Measurements from ENCODE around the gene RAB40B.

RAB40B gene

GRCh38 chr17:82670661-82671450 is 27.6 kb downstream of the RAB40B start:
- DNase-seq (ENCODE audit: extremely low read depth in 1 of 2, low read depth in 1 of 2) = no peak

DNA sequence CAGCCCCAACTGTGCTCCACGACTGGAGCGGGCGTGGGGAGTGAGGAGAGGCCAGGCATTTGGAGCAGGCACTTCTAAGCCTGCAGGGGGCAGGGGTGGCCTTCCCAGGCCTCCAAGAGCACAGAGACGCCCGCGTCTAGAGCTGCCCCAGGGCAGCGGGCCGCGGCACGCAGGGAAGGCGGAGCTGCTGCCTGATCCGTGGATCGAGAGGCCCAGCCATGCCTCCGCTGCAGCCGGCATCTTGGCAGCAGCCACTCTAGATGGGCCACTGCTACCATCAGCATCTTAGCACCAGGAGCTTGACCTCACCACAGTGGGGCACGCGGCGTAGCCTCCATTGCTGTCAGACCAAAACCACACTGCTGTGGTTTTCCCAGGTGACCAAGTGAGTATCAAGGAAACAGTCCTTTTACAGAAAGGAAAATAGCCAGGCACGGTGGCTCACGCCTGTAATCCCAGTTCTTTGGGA is 29.8 kb downstream of the RAB40B start:
- DNase-seq (ENCODE audit: extremely low read depth in 1 of 2, low read depth in 1 of 2) = no peak

DNA sequence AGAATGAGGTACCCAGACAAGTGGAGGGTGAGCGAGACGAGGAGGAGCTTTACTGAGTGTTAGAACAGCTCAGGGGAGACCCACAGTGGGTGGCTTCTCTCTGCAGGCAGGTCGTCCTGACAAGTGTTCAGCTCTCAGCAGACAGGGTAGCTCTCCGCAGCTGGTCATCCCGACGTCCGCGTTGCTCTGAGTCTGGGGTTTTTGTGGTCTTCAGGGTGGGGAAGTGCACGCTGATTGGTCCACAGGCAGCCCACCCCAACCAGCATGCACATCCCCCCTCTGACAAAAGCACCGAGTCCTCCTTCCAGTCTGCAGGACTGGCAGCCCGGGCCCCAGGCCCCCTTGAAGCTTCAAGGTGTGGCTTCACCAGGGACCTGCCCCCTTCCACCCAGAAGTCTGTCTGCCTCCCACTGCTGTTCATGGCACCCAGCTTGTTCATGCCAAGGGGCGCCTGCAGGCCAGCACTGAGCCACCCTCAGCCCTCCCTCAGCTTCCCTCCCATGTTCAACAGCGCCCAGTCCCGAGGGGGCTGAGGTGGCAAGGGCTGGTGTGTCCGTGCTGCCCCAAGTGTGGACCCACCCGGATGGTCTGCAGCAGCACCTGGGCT is 30.4 kb downstream of the RAB40B start:
- DNase-seq (ENCODE audit: extremely low read depth in 1 of 2, low read depth in 1 of 2) = no peak

DNA sequence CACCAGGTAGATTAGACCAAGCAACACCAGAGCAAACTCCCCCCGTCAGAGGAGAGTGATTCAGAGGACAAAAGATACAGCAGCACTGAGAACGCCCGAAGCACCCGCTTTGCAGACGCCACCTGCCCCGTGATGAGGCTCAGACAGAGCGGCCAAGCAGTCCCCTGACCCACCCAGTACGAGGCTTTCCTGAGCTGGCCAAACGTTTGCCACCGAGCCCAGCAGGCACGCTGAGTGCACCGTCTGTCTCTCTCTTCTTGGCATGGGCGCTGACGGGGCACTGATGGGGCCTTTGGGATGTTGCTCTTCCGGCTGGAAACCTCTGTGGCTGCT is 30.9 kb downstream of the RAB40B start:
- no peak for DNase-seq (ENCODE audit: extremely low read depth in 1 of 2, low read depth in 1 of 2)

GRCh38 chr17:82666931-82667667 is 31.4 kb downstream of the RAB40B start:
- DNase-seq (ENCODE audit: extremely low read depth in 1 of 2, low read depth in 1 of 2) = no peak

DNA sequence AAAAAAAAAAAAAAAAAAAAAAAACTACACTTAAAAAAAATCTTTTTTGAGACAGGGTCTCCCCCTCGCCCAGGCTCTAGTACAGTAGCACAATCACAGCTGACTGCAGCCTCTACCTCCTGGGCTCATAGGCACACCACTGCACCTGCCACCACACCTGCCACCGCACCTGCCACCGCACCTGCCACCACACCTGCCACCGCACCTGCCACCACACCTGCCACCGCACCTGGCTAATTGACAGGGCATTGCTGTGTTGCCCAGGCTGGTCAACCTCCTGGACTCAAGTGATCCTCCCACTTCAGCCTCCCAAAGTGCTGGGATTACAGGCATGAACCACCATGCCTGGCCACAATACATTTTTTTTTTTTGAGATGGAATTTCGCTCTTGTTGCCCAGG is 32.6 kb downstream of the RAB40B start:
- DNase-seq (ENCODE audit: extremely low read depth in 1 of 2, low read depth in 1 of 2) = no peak

DNA sequence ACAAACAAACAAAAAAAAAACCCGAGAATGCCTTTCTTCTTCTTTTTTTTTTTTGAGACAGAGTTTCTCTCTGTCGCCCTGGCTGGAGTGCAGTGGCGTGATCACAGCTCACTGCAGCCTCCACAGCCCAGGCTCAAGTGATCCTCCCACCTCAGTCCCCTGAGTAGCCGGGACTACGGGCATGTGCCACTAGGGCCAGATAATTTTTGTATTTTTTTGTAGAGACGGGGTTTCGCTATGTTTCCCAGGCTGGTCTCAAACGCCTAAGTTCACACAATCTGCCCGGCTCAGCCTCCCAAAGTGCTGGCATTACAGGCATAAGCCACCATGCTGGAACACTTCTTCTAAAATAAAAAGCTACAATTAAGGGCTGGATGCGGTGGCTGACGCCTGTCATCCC is 33.3 kb downstream of the RAB40B start:
- DNase-seq (ENCODE audit: extremely low read depth in 1 of 2, low read depth in 1 of 2) = no peak

GRCh38 chr17:82664701-82665182 is 33.8 kb downstream of the RAB40B start:
- no peak for DNase-seq (ENCODE audit: extremely low read depth in 1 of 2, low read depth in 1 of 2)

- DNase-seq (ENCODE audit: extremely low read depth in 1 of 2, low read depth in 1 of 2) = no peak
Observed at GRCh38 chr17:82664276-82664575, 34.3 kb downstream of the RAB40B start.

GRCh38 chr17:82663381-82664275 is 34.9 kb downstream of the RAB40B start:
- DNase-seq (ENCODE audit: extremely low read depth in 1 of 2, low read depth in 1 of 2) = no peak

GRCh38 chr17:82662711-82663261 is 35.7 kb downstream of the RAB40B start:
- DNase-seq (ENCODE audit: extremely low read depth in 1 of 2, low read depth in 1 of 2) = no peak

- DNase-seq (ENCODE audit: extremely low read depth in 1 of 2, low read depth in 1 of 2) = no peak
Observed at GRCh38 chr17:82661717-82662683, 36.5 kb downstream of the RAB40B start.

DNA sequence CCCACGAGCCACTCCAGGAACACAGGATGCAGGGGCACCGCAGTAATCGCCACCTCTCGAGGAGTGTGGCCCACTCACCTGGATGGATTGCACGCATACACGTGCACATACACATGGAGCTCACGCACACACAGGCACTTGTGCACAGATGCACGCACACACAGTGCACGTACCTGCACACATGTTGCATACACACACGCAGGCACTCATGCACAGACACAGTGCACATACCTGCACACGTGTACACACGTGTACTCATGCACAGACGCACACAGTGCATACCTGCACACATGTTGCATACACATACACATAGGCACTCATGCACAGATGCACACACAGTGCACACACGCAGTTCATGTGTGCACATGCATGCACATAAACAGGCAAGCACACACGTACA is 38.6 kb downstream of the RAB40B start:
- DNase-seq (ENCODE audit: extremely low read depth in 1 of 2, low read depth in 1 of 2) = no peak

- no peak for DNase-seq (ENCODE audit: extremely low read depth in 1 of 2, low read depth in 1 of 2)
Observed at GRCh38 chr17:82658796-82659452, 39.6 kb downstream of the RAB40B start.

GRCh38 chr17:82658331-82658730 is 40.2 kb downstream of the RAB40B start:
- no peak for DNase-seq (ENCODE audit: extremely low read depth in 1 of 2, low read depth in 1 of 2)

DNA sequence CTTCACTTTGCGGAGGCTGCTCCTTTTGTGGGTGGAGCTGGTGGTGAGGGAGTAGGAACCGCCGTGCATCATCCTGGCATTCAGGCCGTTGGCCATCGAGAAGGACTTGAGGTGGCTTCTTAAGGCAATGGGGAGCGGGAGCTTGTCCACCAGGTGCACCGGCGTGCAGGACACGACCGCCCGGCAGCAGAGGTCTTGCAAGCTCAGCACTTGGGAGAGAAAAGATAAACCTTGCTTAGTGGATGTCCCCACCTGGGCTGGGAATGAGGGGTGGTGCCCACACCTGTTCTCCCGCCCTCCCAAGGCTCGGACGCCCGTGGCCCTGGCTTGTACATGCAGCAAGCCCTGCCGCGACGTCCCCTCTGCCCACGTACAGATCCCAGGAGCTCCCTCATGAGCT is 40.6 kb downstream of the RAB40B start:
- no peak for DNase-seq (ENCODE audit: extremely low read depth in 1 of 2, low read depth in 1 of 2)

DNA sequence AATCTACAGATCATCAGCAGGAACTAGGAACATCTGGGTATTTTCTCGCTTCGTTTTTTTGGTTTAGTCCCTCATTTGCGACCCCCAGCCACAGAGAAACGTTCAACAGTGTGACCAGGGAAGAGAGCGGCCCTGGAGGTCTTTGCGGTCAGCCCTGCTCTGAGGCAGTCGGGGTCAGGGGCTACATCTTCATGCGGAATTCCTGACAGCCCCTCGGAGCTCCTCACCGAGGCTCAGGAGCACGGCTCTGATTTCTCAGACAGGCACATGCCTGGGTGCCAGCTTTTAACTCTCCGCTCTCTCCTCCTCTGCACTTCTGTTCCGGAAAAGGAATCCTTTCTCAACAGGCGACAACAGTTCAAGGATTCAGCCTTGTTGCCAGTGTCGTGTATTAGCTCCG is 42.2 kb downstream of the RAB40B start:
- no peak for DNase-seq (ENCODE audit: extremely low read depth in 1 of 2, low read depth in 1 of 2)

- DNase-seq (ENCODE audit: extremely low read depth in 1 of 2, low read depth in 1 of 2) = no peak
Observed at GRCh38 chr17:82655523-82655922, 43.0 kb downstream of the RAB40B start.

- DNase-seq (ENCODE audit: extremely low read depth in 1 of 2, low read depth in 1 of 2) = no peak
Observed at GRCh38 chr17:82655038-82655479, 43.4 kb downstream of the RAB40B start.
